ENCODE measurements around the gene DUSP10.

Gene DUSP10

GRCh38 chr1:221715321-221716169 is 26.3 kb downstream of the DUSP10 start:
- in situ Hi-C loops (cut with HindIII; ENCODE audit: low sequenced_read_pairs): no loop called here

DNA sequence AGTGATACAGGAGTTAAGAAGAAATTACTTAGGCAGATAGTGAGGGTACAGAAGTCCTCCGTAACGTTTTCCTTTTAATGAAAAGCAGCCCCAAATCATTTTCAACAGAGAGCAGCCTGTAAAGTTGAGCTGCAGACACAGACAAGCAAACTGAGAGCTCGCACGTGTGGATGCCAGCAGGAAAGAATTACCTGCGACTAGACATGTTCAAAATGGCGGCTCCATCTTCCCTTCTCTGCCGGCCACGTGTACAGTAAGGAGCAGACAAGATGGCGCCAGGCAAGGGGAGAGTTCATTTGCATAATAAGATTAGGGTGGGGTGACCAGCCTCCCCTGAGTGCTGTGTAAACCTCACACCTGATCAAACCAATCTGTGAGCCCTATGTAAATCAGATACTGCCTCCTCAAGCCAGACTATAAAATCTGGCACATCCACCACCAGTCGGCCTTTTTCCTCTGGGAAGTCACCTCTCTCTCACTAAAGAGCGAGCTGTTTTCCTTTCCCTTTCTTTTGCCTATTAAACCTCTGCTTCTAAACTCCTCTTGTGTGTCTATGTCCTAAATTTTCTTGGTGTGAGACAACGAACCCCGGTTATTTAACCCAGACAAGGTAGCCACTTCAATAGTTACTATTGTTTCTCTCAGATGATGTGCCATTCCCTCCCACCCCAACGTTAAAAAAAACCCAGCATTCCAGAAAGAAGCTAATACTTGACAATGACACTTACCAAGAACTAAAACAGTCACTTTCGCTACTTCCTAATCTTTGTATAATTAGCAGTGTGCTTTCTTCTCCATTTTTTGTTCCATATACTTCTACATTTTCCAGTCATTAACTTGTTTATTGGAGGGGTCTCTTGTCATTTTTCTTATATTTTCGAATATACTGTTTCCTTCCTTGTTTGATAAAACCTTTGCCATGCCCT is 27.4 kb downstream of the DUSP10 start:
- in situ Hi-C loops (cut with HindIII; ENCODE audit: low sequenced_read_pairs): no loop called here

DNA sequence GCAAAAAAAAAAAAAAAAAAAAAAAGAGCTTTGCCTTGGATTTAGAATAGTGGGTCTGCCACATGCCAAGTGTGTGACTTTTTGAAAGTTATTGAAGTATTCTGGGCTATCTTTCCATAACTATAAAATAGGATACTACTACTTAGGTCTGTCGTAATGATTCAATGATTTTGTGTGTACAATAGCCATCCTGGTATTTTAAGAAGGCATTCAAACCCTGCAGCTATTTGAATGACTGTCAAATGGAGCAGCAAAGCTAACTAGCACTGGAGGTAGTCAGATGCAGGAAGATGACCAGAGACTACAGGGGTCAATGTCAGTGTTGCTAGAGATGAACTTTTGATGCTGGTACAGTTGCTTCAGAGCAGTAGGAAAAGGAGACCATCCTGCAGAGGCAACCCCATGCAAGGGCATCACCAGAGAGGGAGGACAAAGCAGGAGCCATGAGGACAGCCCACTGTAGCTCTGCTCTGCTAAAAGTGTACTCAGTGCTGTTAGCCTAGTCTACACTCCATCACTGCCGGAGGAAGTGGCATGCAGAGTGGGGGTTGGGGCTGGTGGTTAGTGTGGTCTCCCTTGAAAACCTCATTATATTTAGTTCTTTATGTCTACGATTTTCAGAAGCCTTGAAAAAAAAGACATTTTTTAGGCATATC is 29.0 kb downstream of the DUSP10 start:
- in situ Hi-C loops (cut with HindIII; ENCODE audit: low sequenced_read_pairs): no loop called here

DNA sequence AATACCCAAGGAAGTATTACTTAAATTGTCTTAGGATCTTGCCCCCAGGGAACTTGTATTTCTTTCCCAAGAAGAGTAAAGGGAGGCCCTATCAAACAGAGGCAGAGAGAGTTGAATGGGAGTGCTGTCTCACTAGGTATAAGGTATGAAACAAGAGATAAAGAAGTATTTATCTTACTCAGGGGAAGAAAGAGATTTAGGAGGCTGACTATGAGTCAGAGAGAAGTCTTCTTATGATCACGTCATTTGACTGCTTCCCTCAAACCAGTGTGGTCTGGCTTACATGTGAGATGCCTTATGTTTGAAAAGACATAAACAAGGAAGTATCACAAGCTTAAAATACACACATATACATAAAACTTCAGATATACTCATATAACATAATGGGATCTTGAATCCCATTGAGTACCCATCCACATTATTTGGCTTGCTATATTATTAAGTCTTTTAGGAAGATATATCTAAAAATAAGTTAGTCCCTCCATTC is 29.6 kb downstream of the DUSP10 start:
- in situ Hi-C loops (cut with HindIII; ENCODE audit: low sequenced_read_pairs): no loop called here

DNA sequence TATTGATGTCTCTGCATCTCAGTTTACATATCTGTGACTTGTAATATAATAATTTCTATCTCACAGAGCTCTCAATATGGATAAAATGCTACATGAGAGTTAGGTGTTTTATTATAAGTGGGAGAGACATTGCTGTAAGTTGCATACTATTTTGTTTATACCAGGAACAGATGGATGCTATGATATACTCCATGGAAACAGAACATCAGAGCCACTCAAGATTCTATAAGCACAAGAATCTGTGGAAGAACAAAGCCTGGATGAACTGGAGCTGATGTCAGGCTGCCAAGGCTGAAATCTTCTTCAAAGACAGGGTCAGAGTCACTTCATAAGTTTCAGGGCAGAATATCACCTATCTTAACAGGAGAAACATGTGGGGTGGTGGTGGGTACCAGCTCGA is 30.2 kb downstream of the DUSP10 start:
- in situ Hi-C loops (cut with HindIII; ENCODE audit: low sequenced_read_pairs): no loop called here

- in situ Hi-C loops (cut with HindIII; ENCODE audit: low sequenced_read_pairs): no loop called here
Measured at GRCh38 chr1:221711063-221711577, 30.8 kb downstream of the DUSP10 start.

DNA sequence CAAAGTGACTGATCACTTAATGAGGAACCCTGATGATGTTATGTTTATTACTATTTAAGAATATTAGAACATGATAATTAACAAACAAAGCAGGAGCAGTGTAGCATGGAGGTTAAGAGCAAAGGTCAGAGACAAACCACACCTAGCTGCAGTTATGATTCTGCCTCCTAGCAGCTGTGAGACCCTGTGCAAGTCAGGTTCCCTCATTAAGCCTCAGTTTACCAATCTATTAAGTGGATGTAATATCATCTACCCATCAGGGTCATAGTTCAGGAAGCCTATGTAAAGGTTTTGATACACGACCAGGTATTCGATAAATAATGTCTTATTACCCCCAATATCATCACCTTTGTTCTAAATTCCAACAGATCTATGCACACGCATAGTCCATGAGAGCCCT is 32.0 kb downstream of the DUSP10 start:
- in situ Hi-C loops (cut with HindIII; ENCODE audit: low sequenced_read_pairs): no loop called here

DNA sequence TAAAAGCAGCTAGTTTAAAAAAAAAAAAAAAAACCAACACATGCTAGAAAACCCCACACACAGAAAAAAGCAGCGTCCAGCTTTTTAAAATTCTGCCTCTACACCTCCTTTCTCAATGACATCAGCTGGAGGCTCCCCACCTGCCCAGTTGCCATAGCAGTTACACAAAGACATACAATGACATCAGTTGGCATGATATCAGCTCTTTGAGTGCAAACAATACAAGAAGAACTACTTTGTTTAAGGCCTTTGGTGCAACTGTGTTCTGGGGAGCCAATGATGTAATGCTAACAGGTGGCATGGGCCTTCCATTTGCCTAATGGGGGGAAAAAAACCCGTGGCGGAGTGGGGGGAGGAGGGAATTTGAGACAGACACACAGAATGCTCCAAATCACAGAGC is 32.9 kb downstream of the DUSP10 start:
- in situ Hi-C loops (cut with HindIII; ENCODE audit: low sequenced_read_pairs): no loop called here

DNA sequence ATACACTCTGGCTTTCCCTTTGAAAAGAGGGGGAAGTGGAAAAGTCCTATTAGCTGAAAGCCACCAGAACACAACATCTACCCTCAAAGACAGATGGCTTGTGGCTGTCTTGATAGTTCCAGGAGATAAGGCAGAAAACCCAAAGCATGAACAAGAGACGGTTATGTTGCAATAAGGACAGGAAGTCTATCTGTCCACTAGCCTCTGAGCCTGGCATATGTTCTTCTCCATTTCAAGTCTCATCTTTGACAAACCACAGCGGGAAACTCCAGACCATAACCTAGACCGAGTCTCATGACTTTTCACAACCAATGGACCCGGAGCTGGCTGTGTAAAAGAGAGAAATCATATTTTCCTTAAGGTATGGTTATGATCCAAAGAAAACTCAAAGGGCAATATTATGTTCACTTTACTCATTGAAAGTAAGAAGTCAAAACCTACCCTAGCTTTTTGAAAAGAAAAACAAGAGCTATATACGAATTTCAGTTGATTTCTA is 33.8 kb downstream of the DUSP10 start:
- in situ Hi-C loops (cut with HindIII; ENCODE audit: low sequenced_read_pairs): no loop called here

- in situ Hi-C loops (cut with HindIII; ENCODE audit: low sequenced_read_pairs): no loop called here
Measured at GRCh38 chr1:221706876-221707582, 34.9 kb downstream of the DUSP10 start.

- in situ Hi-C loops (cut with HindIII; ENCODE audit: low sequenced_read_pairs): no loop called here
Measured at GRCh38 chr1:221706191-221706590, 35.7 kb downstream of the DUSP10 start.

- in situ Hi-C loops (cut with HindIII; ENCODE audit: low sequenced_read_pairs): no loop called here
Measured at GRCh38 chr1:221704306-221704705, 37.6 kb downstream of the DUSP10 start.

GRCh38 chr1:221701570-221702186 is 40.2 kb downstream of the DUSP10 start:
- in situ Hi-C loops (cut with HindIII; ENCODE audit: low sequenced_read_pairs): no loop called here

DNA sequence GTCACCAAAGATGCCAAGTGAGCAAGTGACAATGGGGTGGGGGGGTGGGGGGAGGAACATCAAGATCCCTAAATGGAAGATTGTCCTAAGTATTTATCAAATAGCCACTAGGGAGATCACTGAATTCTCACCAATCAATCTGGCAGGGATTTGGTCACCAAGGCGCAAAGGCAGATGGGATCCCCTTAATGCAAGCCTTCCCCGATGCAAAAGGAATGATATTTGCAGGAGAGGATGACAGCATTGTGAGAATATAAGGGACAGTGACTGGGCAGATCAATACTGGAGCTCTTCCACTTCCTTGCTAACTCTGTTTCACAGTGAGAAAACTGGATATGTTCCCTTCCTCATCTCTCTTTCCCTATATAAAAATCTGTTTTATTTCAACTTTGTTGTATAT is 40.9 kb downstream of the DUSP10 start:
- in situ Hi-C loops (cut with HindIII; ENCODE audit: low sequenced_read_pairs): no loop called here

- in situ Hi-C loops (cut with HindIII; ENCODE audit: low sequenced_read_pairs): no loop called here
Measured at GRCh38 chr1:221700536-221700935, 41.4 kb downstream of the DUSP10 start.

DNA sequence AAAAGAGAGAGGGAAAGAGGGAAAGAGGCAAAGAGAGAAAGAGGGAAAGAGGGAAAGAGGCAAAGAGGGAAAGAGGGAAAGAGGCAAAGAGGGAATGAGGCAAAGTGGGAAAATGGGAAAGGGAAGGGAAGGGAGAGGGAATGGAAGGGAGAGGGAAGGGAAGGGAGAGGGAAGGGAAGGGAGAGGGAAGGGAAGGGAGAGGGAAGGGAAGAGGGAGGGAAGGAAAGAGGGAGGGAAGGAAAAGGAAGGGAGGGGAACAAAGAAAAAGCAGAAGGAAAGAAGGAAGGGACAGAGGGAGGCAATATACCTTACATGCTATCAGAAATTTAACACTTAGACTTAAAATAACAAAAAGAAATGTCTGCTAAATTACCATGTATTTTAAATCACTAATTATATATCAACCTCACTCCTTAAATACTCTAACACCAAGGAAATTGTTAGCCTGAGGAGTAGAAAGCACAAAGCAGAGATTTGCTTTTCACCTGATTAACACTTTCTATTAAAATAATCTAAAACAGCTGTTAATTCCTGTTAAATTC is 41.8 kb downstream of the DUSP10 start:
- in situ Hi-C loops (cut with HindIII; ENCODE audit: low sequenced_read_pairs): no loop called here

GRCh38 chr1:221699577-221699976 is 42.3 kb downstream of the DUSP10 start:
- in situ Hi-C loops (cut with HindIII; ENCODE audit: low sequenced_read_pairs): no loop called here

DNA sequence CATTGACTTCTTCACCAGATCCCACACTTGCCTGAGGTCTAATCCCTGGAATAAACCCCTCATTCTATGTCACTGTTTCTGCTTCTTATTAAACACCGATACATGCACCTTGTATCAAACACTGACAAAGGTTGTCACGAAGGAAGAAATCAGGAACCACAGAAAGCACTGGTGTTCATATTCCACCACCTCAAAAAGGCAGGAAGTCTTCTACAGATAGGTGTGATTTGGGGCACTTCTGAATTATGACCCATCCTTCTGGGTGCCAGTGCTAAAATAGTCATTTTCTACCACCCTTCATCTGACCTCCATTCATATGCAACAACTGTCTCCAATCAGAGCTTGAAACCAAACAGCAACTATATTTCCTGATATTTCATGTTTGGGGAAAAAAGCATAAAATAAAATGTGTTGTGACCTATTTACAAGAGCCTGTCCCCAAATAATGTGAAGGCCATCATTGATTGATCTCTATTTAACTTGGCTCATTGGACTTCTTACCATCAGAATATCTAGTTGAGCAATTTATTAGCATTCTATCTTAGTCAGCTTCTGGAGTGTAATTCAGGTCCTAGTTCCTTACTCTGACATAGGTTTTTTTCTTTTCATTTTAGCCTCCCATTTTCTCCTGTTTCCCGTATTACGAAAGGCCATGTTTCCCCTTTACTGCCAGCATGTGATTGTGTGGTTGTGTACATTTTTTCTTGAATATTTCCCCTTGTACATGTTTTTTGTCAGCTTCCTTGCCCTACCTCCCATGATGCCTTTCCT is 43.1 kb downstream of the DUSP10 start:
- in situ Hi-C loops (cut with HindIII; ENCODE audit: low sequenced_read_pairs): no loop called here
